Hematopoietic multipotent progenitor cell treated with erythropoietin and hydrocortisone succinate and interleukin-3 and kit ligand, for 15 days (in vitro differentiated cells): ENCODE results near the gene DNM2.
A peak's percentile ranks its signal among the peaks of the same experiment; 100 is the strongest.
"Not testable (repeated sequence)": the region's sequence is repeated elsewhere in the genome, so short reads cannot be mapped to it uniquely, and the experiment has no call there.

Experiments
- DNase-seq: peaks from one replicate; pipeline ENCODE4 v3.0.0-alpha.2; 2015; ENCODE audit warnings: low spot score

DNM2 gene

GRCh38 chr19:10869872-10870311 lies 152.0 kb downstream of the DNM2 start:
- DNase-seq = not testable (repeated sequence)

- no peak for DNase-seq
These were observed 152.6 kb downstream of the DNM2 start for GRCh38 chr19:10870501-10870954.

- DNase-seq = peak; percentile 98
These were observed 153.2 kb downstream of the DNM2 start, which contains the start of gene CARM1 for GRCh38 chr19:10870955-10871603. Gene CARM1 (plus strand): TSS chr19:10871553. CDS start chr19:10871703, 150 bp downstream.

DNA sequence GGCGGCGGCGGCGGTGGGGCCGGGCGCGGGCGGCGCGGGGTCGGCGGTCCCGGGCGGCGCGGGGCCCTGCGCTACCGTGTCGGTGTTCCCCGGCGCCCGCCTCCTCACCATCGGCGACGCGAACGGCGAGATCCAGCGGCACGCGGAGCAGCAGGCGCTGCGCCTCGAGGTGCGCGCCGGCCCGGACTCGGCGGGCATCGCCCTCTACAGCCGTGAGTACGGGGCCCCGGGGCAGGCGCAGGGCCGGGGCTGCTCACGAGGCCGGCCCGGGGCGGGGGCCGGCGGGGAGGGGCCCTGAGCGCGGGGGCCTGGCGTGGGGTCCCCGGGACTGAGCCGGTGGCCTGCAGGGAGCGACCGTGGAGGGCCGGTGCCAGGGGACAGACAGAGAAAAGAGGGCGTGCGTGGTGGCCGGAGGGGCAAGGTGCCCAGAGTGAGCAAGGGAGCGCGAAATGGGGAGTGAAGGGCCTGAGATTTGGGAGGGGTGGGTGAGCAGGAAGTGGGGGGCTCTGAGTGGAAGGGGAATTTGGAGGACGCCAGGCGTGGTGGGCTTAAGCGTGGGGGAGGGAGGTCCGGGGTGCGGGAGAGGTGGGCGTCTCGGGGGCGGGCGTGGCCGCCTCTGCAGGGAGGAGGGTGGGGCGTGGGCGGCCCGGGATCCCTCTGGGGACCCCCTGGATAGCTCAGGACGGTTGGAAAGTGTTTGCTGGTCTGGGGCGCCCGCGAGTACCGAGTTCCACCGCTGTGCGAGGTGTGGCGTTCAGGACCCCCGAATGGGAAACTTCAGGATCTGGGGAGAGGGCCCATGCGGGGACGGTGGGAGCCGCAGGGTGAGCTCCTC lies 154.0 kb downstream of the DNM2 start:
- DNase-seq = peak; percentile 49

DNA sequence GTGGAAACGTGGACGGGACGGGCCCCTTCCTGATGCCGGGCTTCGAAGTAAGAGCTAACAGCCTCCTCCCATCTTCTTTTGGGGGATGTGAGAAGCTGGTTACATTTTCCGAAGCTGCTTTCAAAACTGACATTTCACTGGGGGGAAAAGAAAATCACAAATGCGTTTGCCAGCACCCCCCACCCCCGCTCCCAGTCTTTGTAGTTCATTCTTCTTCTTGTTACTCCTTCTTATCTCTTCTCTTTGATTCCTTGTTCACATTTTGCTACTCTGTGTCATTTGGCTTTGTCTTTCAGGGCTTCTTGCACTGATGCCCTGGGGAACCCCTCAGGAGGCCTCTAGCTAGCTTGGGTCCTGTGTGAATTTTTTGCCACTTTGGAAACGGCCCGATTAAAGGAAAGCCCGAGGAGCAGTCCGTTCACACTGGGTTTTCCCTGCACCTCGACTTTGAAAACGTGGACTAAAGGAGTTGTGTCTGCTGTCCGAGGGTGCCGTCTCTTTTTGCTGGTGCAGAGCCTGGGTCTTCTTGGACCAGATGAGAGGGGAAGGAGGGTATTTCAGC lies 154.7 kb downstream of the DNM2 start:
- DNase-seq = no peak

- DNase-seq = no peak
These were observed 156.1 kb downstream of the DNM2 start for GRCh38 chr19:10874024-10874423.

DNA sequence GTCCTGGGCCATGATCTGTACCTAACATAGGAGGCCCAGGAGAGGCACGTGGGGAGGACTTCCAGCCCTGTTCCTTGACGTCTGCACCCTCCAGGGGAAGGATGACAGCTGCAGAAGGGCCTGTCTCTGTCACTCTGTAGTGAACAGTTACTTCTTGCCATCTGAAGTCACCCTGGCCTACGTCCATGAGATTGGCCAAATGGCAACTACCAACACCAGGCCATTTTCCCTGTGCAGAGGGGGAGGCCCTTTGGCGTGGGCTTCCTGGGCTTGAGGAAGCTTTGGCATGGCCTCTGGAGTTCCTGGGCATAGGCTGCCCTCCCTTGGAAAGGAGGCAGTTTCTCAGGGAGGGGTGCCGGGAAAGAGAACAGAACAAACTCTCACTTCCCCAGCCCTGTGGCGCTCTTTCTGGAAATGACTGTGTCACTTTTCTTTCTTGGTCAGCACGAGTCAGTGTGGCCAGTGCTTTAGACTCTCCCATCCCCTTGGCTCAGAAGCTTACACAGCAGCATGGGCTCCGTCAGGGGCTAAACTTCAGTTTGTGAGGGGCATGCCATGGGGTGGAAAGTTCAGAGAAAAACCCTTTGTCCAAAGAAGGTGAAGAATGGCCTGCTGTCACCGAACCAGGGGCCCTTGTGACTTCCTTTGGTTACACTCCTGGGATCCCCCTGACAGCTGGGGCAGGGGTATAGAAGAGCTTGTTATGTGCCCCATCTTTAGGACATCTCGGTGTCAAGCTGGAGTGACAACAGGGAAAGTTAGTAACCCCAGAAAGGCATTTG lies 158.8 kb downstream of the DNM2 start:
- no peak for DNase-seq

DNA sequence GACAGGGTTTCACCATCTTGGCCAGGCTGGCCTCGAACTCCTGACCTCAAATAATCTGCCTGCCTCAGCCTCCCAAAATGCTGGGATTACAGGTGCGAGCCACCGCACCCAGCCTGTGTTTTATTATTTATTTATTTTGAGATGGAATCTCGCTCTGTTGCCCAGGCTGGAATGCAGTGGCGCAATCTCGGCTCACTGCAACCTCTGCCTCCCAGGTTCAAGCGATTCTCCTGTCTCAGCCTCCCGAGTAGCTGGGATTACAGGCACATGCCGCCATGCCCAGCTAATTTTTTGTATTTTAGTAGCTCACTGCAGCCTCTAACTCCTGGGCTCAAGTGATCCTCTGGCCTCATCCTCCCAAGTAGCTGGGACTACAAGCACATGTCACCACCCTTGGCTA lies 159.7 kb downstream of the DNM2 start:
- not testable (repeated sequence) for DNase-seq

DNA sequence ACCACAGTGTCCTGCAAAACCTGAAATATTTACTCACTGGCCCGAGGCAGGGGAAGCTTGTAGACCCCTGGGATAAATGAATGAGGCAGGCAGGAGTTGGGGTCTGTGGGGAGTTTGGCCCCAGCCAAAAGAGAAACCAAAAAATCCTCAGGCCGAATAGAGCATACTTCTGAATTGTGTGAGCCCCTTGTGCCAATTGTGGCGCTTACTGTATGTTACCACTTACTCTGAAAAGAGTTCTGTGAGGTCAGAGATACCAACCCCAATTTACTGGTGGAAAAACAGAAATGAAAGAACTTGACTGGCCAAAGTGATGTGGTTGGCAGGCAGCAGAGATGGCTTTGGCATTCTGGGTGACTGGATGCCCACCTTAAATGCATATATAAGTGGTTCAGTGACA lies 160.4 kb downstream of the DNM2 start:
- no peak for DNase-seq
